HG03175 (cell line): ENCODE measurements around the gene SCLY.
"Not testable (repeated sequence)": the region's sequence is repeated elsewhere in the genome, so short reads cannot be mapped to it uniquely, and the experiment has no call there.

Experiments used
- ATAC-seq: cut with Tn5 transposase; IDR thresholded peaks from one replicate; pipeline ENCODE4 v1.9.1; 2021; ENCODE audit warnings: mild to moderate bottlenecking, moderate library complexity; ENCODE audit not compliant: unreplicated experiment

The SCLY gene

DNA sequence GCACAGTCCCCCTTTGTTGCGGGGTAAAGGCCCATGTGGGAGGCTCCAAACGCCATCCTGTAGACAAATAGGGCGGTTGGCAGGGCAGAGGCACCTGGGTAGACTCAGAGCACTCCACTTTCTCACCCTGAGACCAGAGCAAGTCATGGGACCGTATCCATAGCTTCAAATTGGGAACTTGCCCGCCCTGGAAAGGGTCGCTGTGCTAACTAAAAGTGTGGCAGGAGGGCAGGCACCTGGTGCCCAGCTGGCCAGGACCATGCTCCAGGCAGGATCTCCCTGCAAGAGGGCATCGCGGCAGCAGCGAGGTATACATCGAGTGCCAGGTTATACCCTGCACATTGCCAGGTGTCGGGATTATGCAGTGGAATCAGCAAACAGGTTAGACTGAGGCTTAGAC, 20.8 kb upstream of the SCLY start:
- ATAC-seq: no peak

DNA sequence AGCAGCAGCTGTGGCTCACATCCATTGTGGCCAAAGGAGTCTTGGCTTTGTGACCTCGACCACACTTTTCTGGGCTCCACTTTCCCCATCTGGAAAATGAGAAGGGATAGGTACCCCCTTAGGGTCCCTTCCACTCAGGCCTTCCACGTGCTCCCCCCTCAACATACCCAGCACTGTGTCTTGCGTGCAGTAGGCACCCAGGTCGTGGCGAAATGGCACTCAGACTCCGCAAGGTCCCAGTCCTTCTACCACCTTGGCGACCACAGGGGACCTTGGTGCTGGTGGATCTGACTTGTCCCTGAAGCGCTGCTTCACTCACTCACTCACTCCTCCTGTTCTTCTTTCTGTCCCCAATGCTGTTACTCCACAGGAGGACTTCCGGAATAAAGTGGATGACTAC, 19.9 kb upstream of the SCLY start:
- no peak for ATAC-seq

GRCh38 chr2:238042090-238042489, 18.7 kb upstream of the SCLY start:
- ATAC-seq: no peak

DNA sequence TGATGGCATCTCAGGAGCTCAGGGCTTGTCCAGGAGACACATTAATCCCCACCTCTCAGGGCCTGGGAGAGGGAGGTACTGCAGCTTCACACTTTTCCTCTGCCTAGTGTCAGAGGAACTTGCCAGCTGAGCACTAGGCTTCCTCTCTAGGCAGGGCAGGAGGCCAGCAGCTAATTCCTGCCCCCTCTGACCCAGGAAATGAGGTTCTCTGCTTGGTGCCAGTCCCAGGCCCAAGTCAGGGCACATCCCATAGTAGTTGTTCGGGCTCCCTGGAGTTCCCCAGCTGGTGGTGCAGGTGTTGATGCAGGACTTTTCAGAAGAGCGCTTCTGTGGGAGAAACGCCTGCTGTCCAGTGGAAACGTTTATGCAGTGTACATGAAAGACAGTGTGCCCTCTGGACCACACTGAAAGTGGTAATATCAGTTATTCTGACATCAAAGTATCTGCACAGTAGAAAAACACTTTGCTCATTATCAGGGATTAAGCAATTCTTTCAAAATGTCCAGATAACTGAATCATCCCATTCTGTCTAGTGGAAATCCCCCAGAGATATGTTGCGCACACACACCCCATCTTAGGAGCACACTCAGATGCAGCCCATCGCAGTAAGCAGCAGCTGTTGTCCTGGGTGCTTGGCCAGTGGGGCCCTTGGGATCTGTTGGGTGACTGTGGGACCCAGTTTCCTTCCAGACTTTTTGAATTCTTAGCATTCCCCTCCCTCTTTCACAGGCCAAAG, 17.8 kb upstream of the SCLY start:
- ATAC-seq: no peak

GRCh38 chr2:238043851-238044250, 16.9 kb upstream of the SCLY start:
- ATAC-seq: no peak

DNA sequence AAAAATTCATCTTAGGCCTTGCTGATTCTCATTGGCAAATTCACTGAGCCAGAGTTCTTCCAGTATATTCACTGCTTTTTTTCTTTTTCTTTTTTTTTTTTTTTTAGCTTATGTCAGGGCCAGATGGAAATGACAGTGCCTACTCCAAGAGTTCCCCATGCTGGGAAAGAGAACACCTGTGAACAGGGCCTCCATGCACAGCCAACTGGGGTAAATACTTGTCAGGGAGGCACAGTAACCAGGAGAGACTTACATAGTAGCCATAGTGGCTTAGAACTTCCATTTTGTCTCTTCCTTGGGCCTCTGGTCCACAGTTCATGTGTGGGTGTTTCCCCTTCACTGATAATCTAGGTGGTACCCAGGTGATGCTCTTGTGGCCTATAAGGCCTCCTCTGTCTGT, 15.2 kb upstream of the SCLY start:
- ATAC-seq: no peak

- ATAC-seq: no peak
Observed at GRCh38 chr2:238046725-238047270, 14.0 kb upstream of the SCLY start.

- ATAC-seq: no peak
Observed at GRCh38 chr2:238053191-238053776, 7.5 kb upstream of the SCLY start.

DNA sequence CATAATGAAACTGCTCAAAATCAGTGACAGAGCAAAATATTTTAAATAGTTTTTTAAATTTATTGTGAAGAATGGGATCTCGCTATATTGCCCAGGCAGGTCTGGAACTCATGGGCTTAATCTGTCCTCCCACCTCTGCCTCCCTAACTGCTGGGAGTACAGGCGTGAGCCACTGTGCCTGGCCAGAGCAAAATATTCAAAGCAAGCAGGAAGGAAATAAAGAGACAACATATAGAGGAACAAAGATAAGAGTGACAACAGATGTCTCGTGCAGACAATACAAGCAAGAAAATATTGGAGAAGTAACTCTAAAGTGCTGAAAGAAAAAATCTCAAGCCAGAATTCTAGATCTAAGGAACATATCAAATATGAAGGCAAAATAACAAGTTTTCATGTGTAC, 5.0 kb upstream of the SCLY start:
- no peak for ATAC-seq

DNA sequence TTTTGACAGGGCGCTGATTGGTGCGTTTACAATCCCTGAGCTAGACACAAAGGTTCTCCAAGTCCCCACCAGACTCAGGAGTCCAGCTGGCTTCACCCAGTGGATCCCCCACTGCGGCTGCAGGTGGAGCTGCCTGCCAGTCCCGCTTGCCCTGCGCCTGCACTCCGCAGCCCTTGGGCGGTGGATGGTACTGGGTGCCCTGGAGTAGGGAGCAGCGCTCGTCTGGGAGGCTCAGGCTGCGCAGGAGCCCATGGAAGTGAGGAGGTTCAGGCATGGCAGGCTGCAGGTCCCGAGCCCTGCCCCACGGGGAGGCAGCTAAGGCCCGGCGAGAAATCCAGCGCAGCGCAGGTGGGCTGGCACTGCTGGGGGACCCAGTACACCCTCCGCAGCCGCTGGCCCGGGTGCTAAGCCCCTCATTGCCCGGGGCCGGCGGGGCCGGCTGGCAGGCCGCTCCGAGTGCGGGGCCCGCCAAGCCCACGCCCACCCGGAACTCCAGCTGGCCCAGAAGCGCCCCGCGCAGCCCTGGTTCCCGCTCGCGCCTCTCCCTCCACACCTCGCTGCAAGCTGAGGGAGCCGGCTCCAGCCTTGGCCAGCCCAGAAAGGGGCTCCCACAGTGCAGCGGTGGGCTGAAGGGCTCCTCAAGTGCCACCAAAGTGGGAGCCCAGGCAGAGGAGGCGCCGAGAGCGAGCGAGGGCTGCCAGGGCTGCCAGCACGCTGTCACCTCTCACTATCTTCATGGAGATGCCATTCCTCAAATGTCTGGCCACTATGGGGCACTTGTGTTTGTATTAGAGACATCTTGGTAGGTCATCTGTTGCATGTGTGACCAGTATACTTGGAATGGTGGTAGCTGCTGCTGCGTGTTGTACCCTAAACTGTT, 2.9 kb upstream of the SCLY start:
- ATAC-seq: not testable (repeated sequence)

GRCh38 chr2:238059505-238059904, 1.3 kb upstream of the SCLY start:
- ATAC-seq: no peak

DNA sequence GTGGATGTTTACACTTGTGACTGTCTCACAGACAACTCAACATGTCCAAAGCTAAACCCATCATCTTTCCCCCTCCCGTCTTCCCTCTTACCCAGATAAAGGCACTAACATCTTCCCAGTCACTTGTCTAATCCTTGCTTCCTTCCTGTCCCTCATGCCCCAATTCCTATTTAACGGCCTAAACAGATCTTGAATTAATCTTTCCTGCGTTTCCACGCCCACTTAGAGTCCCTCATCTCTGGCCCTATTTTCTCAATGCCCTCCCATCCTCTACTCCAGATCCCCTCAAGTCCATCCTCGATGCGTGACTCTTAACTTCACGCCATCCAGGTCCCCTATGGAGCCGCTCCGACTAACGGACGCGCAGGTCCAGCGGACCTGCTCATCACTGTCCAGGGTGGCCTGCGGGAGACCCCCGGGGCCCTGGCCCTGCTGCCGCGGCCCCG, 682 bp upstream of the SCLY start:
- no peak for ATAC-seq

DNA sequence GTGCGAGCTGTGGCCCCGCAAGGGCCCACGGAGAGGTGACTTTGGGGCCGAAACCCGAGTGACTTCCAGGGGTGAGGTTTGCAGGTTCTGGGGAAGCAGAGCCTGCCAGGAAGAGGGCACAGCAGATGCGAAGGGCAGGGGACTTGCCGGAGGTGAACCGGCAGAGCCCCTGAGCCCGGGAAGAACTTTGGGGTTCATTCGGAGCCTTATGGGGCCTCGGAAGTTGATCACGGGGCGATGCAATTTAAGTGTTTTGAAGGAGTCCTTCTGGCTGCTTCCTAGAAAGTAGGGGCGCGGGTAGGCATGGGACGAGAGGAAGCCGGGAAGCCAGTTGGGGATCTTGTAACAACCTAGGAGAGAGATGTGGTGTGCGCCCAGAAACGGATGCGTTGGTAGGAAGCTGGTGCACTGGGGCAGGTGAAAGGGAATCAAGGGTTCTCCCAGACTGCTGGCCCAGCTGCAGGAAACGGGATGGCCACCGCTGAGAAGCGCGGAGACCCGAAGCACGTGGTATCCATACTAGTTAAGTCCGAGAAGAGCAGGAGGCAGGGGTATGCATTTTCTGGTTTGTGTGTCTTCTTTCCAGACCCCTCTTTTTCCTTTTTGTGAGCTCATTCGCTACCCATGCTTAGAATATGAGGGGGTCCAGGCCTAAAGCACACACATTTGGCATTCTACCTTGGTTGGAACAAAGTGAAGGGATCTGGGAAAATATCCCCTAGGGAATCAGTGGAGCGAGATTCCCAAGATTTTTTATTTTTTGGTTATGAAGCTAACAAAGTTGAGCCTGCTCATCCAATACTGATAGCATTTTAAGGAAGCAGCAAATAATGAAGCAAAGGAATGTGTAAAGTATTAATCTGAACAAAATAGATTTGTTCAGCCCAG, 758 bp downstream of the SCLY start:
- ATAC-seq: peak; percentile 16

- ATAC-seq: no peak
Observed at GRCh38 chr2:238063414-238064189, 2.8 kb downstream of the SCLY start.

- ATAC-seq: no peak
Observed at GRCh38 chr2:238064376-238064775, 3.6 kb downstream of the SCLY start.

GRCh38 chr2:238065071-238065846, 4.5 kb downstream of the SCLY start:
- ATAC-seq: no peak

DNA sequence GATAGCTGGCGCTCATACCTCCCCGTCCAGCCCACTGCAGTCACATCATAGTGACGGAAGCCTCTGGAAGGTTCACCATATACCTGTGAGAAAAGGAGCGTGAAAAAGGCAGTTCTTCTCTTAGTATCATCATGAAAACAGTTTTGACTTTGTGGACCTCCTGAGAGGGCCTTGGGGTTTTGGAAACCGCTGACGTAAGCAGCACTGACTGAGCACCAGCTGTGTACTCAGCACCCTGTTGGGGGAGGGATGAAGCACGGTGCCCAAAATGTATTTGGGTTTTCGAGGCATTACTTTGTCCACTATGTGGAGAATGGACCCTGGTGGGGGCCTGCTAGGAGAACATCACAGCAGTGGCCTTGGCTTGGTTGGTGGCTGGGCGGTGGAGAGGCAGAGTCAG, 5.4 kb downstream of the SCLY start:
- no peak for ATAC-seq

- ATAC-seq: not testable (repeated sequence)
Observed at GRCh38 chr2:238066718-238067117, 5.9 kb downstream of the SCLY start.

GRCh38 chr2:238067939-238068338, 7.1 kb downstream of the SCLY start:
- no peak for ATAC-seq
